NT2/D1 (cell line): ENCODE data around the gene SLC9A3.

ENCODE experiments used
- SUZ12 ChIP-seq: IDR thresholded peaks from 2 replicates; pipeline ENCODE4 v1.6.1; 2011; ENCODE audit not compliant: insufficient read length, insufficient read depth; ENCODE audit errors: extremely low read depth
- YY1 ChIP-seq: IDR thresholded peaks from 2 replicates; pipeline ENCODE4 v1.6.1; 2011; ENCODE audit not compliant: insufficient read length, insufficient read depth

GRCh38 chr5:569358-569867 is 45.2 kb upstream of the SLC9A3 start:
- TF ChIP-seq SUZ12 (no peak), YY1 (no peak)
